Keratinocyte (primary cell): ENCODE measurements around the gene GSTM4.

Source experiments
- CTCF ChIP-seq, 3 experiments: IDR thresholded peaks in 1 of 3; conservative IDR thresholded peaks in 1 of 3; optimal IDR thresholded peaks in 1 of 3; 2 replicates in 2 of 3; 3 replicates in 1 of 3; pipeline versions ENCODE3 to v1.5.1; 2011; ENCODE audit warnings: low read length in 3 of 3, mild to moderate bottlenecking in 3 of 3, moderate library complexity in 2 of 3, control low read depth in 1 of 3, inconsistent platforms in 1 of 3; ENCODE audit not compliant: insufficient read depth in 2 of 3; ENCODE audit errors: extremely low read depth in 1 of 3
- EZH2 ChIP-seq: IDR thresholded peaks from one replicate; pipeline ENCODE4 v1.6.1; 2012; ENCODE audit warnings: inconsistent platforms, mild to moderate bottlenecking, low read length, moderate library complexity

GRCh38 chr1:109659145-109659544, 3.2 kb downstream of the GSTM4 start:
- TF ChIP-seq CTCF (optimal IDR thresholded peaks at IDR 0.05 in 1 of 3, IDR thresholded peaks at IDR 0.05 in 1 of 3, conservative IDR thresholded peaks at IDR 0.05 in 1 of 3; ENCODE audit: extremely low read depth in 1 of 3, insufficient read depth in 2 of 3, low read length in 3 of 3), result no peak
- TF ChIP-seq EZH2, result no peak
